ENCODE results near the gene VIPR2.

Gene VIPR2

DNA sequence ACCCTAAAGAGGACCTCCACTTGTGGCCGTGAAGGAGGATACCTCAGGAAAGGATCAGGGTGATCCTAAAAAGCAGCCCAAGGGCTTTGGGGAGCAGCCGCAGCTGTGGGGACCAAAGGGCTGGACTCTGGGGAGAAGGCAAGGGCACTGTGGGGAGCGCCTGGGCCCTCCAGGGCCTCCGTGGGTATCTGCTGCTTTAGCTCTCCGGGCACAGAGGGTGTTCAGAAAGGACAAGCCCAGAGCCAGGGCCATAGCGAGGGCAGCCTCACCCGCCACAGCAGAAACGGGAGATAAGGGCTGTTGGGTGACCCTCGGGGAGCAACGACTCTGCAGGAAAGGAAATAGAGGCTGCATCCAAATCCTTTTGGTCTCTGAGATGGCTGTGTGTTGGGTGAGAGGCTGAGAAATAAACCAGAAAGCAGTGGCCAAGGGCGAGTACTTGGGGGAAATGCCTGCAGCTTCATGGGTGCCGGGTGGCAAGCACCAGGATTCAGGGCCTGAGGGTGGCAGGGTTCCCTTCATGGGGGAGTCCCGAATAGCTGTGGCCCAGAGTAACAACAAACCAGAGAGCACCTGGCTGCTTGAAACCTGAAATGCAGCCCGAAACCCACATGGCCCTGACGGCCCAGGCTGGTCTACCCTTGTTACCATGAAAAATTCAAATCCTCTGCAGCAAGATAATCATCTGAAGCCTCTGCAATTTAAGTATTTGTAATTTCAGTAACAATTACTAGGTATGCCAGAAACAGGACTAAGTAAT lies 95.2 kb downstream of the VIPR2 start:
- H3K27ac ChIP-seq: no peak overlapping the region
- TF ChIP-seq, protein P1, sequence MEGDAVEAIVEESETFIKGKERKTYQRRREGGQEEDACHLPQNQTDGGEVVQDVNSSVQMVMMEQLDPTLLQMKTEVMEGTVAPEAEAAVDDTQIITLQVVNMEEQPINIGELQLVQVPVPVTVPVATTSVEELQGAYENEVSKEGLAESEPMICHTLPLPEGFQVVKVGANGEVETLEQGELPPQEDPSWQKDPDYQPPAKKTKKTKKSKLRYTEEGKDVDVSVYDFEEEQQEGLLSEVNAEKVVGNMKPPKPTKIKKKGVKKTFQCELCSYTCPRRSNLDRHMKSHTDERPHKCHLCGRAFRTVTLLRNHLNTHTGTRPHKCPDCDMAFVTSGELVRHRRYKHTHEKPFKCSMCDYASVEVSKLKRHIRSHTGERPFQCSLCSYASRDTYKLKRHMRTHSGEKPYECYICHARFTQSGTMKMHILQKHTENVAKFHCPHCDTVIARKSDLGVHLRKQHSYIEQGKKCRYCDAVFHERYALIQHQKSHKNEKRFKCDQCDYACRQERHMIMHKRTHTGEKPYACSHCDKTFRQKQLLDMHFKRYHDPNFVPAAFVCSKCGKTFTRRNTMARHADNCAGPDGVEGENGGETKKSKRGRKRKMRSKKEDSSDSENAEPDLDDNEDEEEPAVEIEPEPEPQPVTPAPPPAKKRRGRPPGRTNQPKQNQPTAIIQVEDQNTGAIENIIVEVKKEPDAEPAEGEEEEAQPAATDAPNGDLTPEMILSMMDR (conservative IDR thresholded peaks at IDR 0.05): no peak
- TF ChIP-seq ZFX (IDR thresholded peaks at IDR 0.05): no peak

DNA sequence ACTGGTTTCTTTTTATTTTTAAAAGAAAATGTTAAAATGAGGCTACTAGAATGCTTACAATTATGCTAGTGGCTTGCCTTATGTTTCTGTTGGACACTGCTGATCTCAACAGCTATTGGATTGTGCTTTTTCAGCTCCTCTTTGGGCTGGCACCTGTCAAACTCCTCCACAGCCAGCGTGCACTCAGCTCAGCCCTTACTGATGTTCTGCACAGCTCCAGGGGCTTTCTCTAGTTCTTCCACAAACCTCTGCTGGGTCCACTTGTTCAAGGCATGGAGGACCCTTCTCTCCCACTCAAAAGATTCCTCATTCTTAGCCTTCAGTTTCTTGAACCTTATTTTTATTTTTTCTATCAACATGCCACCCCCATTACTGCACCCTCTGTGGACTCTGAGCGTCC lies 96.0 kb downstream of the VIPR2 start:
- TF ChIP-seq, protein P1 (conservative IDR thresholded peaks at IDR 0.05): no peak
- no peak for TF ChIP-seq ZFX (IDR thresholded peaks at IDR 0.05)

DNA sequence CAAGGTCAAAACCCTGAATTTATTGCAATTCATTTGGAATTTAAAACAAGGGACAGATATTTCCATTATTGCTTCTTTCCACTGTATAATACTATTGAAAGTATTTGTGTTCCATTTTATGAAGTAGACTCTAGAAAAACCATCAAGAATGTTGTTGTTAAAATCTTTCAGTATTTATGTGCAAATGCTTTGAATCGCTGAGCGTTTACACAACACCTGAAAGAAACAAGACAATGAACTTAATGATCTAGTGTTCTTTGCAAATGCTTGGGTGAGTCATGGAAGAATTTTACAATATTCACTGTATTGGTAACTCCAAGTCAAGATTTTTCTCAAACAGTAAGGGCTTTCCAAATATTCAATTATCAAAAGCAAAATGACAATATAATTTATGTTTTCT lies 97.1 kb downstream of the VIPR2 start:
- no peak overlapping the region for H3K27ac ChIP-seq
- TF ChIP-seq ZFX (IDR thresholded peaks at IDR 0.05): no peak
- TF ChIP-seq, protein P1 (conservative IDR thresholded peaks at IDR 0.05): no peak

More for the DNA sequence above, 96.0 kb downstream of the VIPR2 start:
- H3K27ac ChIP-seq: no peak overlapping the region

- TF ChIP-seq, protein P1 (conservative IDR thresholded peaks at IDR 0.05): no peak
- no peak for TF ChIP-seq ZFX (IDR thresholded peaks at IDR 0.05)
- no peak overlapping the region for H3K27ac ChIP-seq
Observed at GRCh38 chr7:159046300-159046699, 98.4 kb downstream of the VIPR2 start.

DNA sequence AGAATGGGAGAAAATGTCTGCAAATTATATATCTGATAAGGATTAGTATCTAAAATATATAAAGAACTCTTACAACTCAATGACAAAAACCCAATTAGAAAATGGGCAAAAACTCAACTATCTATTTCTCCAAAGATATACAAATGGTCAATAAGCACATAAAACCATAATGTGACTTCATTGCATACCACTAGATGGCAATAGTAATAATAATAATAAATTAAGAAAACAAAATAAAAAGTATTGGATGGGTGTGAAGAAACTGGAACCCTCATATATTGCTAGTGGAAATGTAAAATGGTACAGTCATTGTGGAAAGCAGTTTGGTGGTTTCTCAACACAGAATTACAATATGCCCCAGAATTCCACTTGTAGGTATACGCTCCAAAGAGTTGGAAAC lies 98.8 kb downstream of the VIPR2 start:
- TF ChIP-seq, protein P1 (conservative IDR thresholded peaks at IDR 0.05): no peak
- no peak for TF ChIP-seq ZFX (IDR thresholded peaks at IDR 0.05)
- H3K27ac ChIP-seq: no peak overlapping the region

GRCh38 chr7:159042581-159043101 lies 102.0 kb downstream of the VIPR2 start:
- H3K27ac ChIP-seq: no peak overlapping the region
- no peak for TF ChIP-seq ZFX (IDR thresholded peaks at IDR 0.05)

- TF ChIP-seq, protein P1 (conservative IDR thresholded peaks at IDR 0.05): no peak
- TF ChIP-seq ZFX (IDR thresholded peaks at IDR 0.05): no peak
- no peak overlapping the region for H3K27ac ChIP-seq
Observed at GRCh38 chr7:159042103-159042502, 102.6 kb downstream of the VIPR2 start.
